GM19395 (cell line): Measurements from ENCODE around the gene CDK18.

Source experiments
- ATAC-seq: cut with Tn5 transposase; IDR thresholded peaks from one replicate; pipeline ENCODE4 v1.9.1; 2021; ENCODE audit warnings: mild to moderate bottlenecking, moderate library complexity; ENCODE audit not compliant: unreplicated experiment

CDK18 gene

GRCh38 chr1:205568135-205568468, 63.6 kb downstream of the CDK18 start:
- no peak for ATAC-seq

- no peak for ATAC-seq
These were observed 64.2 kb downstream of the CDK18 start for GRCh38 chr1:205568469-205569361.

- ATAC-seq = no peak
These were observed 65.1 kb downstream of the CDK18 start for GRCh38 chr1:205569411-205570172.

- no peak for ATAC-seq
These were observed 65.7 kb downstream of the CDK18 start for GRCh38 chr1:205570173-205570501.

- no peak for ATAC-seq
These were observed 66.5 kb downstream of the CDK18 start for GRCh38 chr1:205570796-205571537.

- ATAC-seq = no peak
These were observed 67.3 kb downstream of the CDK18 start for GRCh38 chr1:205571747-205572146.

- ATAC-seq = no peak
These were observed 68.0 kb downstream of the CDK18 start for GRCh38 chr1:205572421-205572820.

- no peak for ATAC-seq
These were observed 70.9 kb downstream of the CDK18 start for GRCh38 chr1:205575294-205575885.

GRCh38 chr1:205576011-205576410, 71.5 kb downstream of the CDK18 start:
- no peak for ATAC-seq

- ATAC-seq = no peak
These were observed 72.6 kb downstream of the CDK18 start for GRCh38 chr1:205576805-205577761.

- ATAC-seq = no peak
These were observed 73.6 kb downstream of the CDK18 start for GRCh38 chr1:205577874-205578658.

GRCh38 chr1:205578780-205579571, 74.5 kb downstream of the CDK18 start:
- no peak for ATAC-seq

GRCh38 chr1:205579711-205580110, 75.2 kb downstream of the CDK18 start:
- no peak for ATAC-seq

GRCh38 chr1:205580140-205580922, 75.9 kb downstream of the CDK18 start:
- ATAC-seq = no peak

- no peak for ATAC-seq
These were observed 76.4 kb downstream of the CDK18 start for GRCh38 chr1:205580923-205581180.

- no peak for ATAC-seq
These were observed 77.0 kb downstream of the CDK18 start for GRCh38 chr1:205581321-205581980.

- ATAC-seq = no peak
These were observed 77.6 kb downstream of the CDK18 start for GRCh38 chr1:205582046-205582445.
